Measurements from ENCODE around the gene PNPLA3. TPM values are rescaled to one million over a fixed set of nuclear protein-coding genes. Genes with fewer than 3 reads are reported as not detected.

Gene PNPLA3
- total RNA-seq, 6 donors from 2014 or later, result 0.59 to 6.3 (median 4.5) TPM

- TF ChIP-seq POLR2AphosphoS5 (IDR thresholded peaks at IDR 0.05) (no peak), EP300 (IDR thresholded peaks at IDR 0.05) (no peak), CTCF (IDR thresholded peaks at IDR 0.05) (peak; percentile 88 to 94 (median 90)), POLR2A (IDR thresholded peaks at IDR 0.05) (no peak)
- Histone ChIP-seq H3K9me3 (no peaks in the 10 kb centered on the region), H3K27me3 (no peaks in the 10 kb centered on the region), H3K27ac (no peak overlapping the region), H3K4me3 (no peak overlapping the region), H3K4me1 (peaks cover 0 to 21% (median 0%) of the 10 kb centered on the region in 4 donors), H3K36me3 (peaks cover 4 to 80% (median 55%) of the 10 kb centered on the region in 4 donors)
- WGBS, 2 donors, result 26 to 33% methylated on average over 14 to 18 of the region's 20 CpGs
- ATAC-seq (ENCODE audit: low FRiP score in 2 of 2) (peak; percentile 71 to 85), DNase-seq (peak in 1 of 2 donors; percentile 47)
Observed at GRCh38 chr22:43993072-43993760, 69.6 kb downstream of the PNPLA3 start.

GRCh38 chr22:43994006-43994405, 70.4 kb downstream of the PNPLA3 start:
- TF ChIP-seq POLR2A (IDR thresholded peaks at IDR 0.05) (no peak), EP300 (IDR thresholded peaks at IDR 0.05) (no peak), CTCF (IDR thresholded peaks at IDR 0.05) (no peak), POLR2AphosphoS5 (IDR thresholded peaks at IDR 0.05) (no peak)
- H3K4me1 ChIP-seq, result peaks cover 0 to 21% (median 0%) of the 10 kb centered on the region in 4 donors
- H3K36me3 ChIP-seq, result peaks cover 4 to 80% (median 53%) of the 10 kb centered on the region in 4 donors
- WGBS, 2 donors, result 93 to 97% methylated on average over 10 to 11 of the region's 11 CpGs
- ATAC-seq (ENCODE audit: low FRiP score in 2 of 2) (no peak), DNase-seq (no peak)
- no peak overlapping the region for H3K4me3 ChIP-seq
- H3K27me3 ChIP-seq, result no peaks in the 10 kb centered on the region
- H3K9me3 ChIP-seq, result no peaks in the 10 kb centered on the region
- H3K27ac ChIP-seq, result no peak overlapping the region

- no peaks in the 10 kb centered on the region for H3K27me3 ChIP-seq
- no peaks in the 10 kb centered on the region for H3K9me3 ChIP-seq
- ATAC-seq (ENCODE audit: low FRiP score in 2 of 2) (no peak), DNase-seq (no peak)
- TF ChIP-seq EP300 (IDR thresholded peaks at IDR 0.05) (no peak), CTCF (IDR thresholded peaks at IDR 0.05) (no peak), POLR2AphosphoS5 (IDR thresholded peaks at IDR 0.05) (no peak), POLR2A (IDR thresholded peaks at IDR 0.05) (no peak)
- H3K4me1 ChIP-seq, result peaks cover 0 to 21% (median 0%) of the 10 kb centered on the region in 4 donors
- H3K36me3 ChIP-seq, result peaks cover 4 to 76% (median 50%) of the 10 kb centered on the region in 4 donors
- 82 to 84% methylated on average over 6 to 9 of the region's 9 CpGs for WGBS, 2 donors
- no peak overlapping the region for H3K4me3 ChIP-seq
- H3K27ac ChIP-seq, result no peak overlapping the region
Observed at GRCh38 chr22:43994416-43994815, 70.8 kb downstream of the PNPLA3 start.

- no peaks in the 10 kb centered on the region for H3K27me3 ChIP-seq
- peaks cover 4 to 70% (median 43%) of the 10 kb centered on the region in 4 donors for H3K36me3 ChIP-seq
- H3K27ac ChIP-seq, result peak overlapping the region in 2 of 4 donors; percentile 66 to 76
- H3K9me3 ChIP-seq, result no peaks in the 10 kb centered on the region
- H3K4me1 ChIP-seq, result peaks cover 0 to 21% (median 0%) of the 10 kb centered on the region in 4 donors
- TF ChIP-seq POLR2AphosphoS5 (IDR thresholded peaks at IDR 0.05) (no peak), CTCF (IDR thresholded peaks at IDR 0.05) (no peak), EP300 (IDR thresholded peaks at IDR 0.05) (no peak)
- DNase-seq (no peak), ATAC-seq (ENCODE audit: low FRiP score in 2 of 2) (no peak)
- WGBS, 2 donors, result 96 to 98% methylated on average over 14 to 15 of the region's 15 CpGs
- H3K4me3 ChIP-seq, result peak overlapping the region in 1 of 4 donors; percentile 30
Observed at GRCh38 chr22:43995057-43995685, 71.6 kb downstream of the PNPLA3 start.

Data from upper lobe of left lung (tissue), 6 donors.